Activated CD4-positive, alpha-beta T cell treated with anti-CD3 and anti-CD28 coated beads, Interleukin-2, amount 10 ng/mL, durations not matched to agents 24 days and 14 days (primary cell): ENCODE data around the gene DPEP1. TPM values are rescaled to one million over a fixed set of nuclear protein-coding genes. Genes with fewer than 3 reads are reported as not detected.
"Not testable (repeated sequence)": the region's sequence is repeated elsewhere in the genome, so short reads cannot be mapped to it uniquely, and the experiment has no call there.

Source experiments
- DNase-seq: peaks from one replicate; pipeline ENCODE4 v3.0.0; 2022
- H3K27ac Mint-ChIP-seq: one replicate; pipeline ENCODE4 v1.8.0; 2022; ENCODE audit warnings: mild to moderate bottlenecking, mixed read lengths
- H3K27me3 Mint-ChIP-seq: one replicate; pipeline ENCODE4 v1.8.0; 2022; ENCODE audit warnings: mixed read lengths
- H3K36me3 Mint-ChIP-seq: one replicate; pipeline ENCODE4 v1.8.0; 2022; ENCODE audit warnings: low read depth, mild to moderate bottlenecking, mixed read lengths
- H3K4me1 Mint-ChIP-seq: one replicate; pipeline ENCODE4 v1.8.0; 2021; ENCODE audit warnings: mixed read lengths
- H3K4me3 Mint-ChIP-seq: one replicate; pipeline ENCODE4 v1.8.0; 2022; ENCODE audit warnings: mild to moderate bottlenecking, moderate library complexity, mixed read lengths
- H3K9me3 Mint-ChIP-seq: one replicate; pipeline ENCODE4 v1.8.0; 2021; ENCODE audit warnings: mixed read lengths
- intact Hi-C: fragments of 100-400 bp; cut with micrococcal nuclease; formaldehyde crosslinking; loops from one replicate; pipeline ENCODE4 v1.15.1; 2023
- total RNA-seq: library from RNA; stranded (reverse); gene quantifications from 2 replicates; pipeline ENCODE4 v1.2.3, GENCODE V29; 2022

The DPEP1 gene
- total RNA-seq, result not detected in 2 replicates

- Mint-ChIP-seq H3K4me1 (peaks cover 7% of the 10 kb centered on the region), H3K27ac (no peak within 1 kb of the TSS), H3K4me3 (no peak within 1 kb of the TSS), H3K9me3 (peaks cover 10% of the 10 kb centered on the region), H3K36me3 (no peaks in the 10 kb centered on the region), H3K27me3 (no peaks in the 10 kb centered on the region)
- intact Hi-C loops, result no loop called here
- DNase-seq, result no peak
These were observed at the start of gene DPEP1 for GRCh38 chr16:89613231-89613953. TSS of gene DPEP1 (plus strand) at chr16:89613642. CDS start at chr16:89630411, 16,769 bp downstream.

- Mint-ChIP-seq H3K4me1 (peaks cover 41% of the 10 kb centered on the region), H3K4me3 (peak overlapping the region; percentile 67), H3K27ac (peak overlapping the region; percentile 65), H3K27me3 (no peaks in the 10 kb centered on the region), H3K9me3 (no peaks in the 10 kb centered on the region), H3K36me3 (peaks cover 50% of the 10 kb centered on the region)
- intact Hi-C loops, result no loop called here
- DNase-seq, result no peak
These were observed 48.8 kb upstream of the DPEP1 start for GRCh38 chr16:89564476-89565255.

GRCh38 chr16:89565256-89565505 is 48.3 kb upstream of the DPEP1 start:
- Mint-ChIP-seq H3K27ac (peak overlapping the region; percentile 65), H3K9me3 (no peaks in the 10 kb centered on the region), H3K27me3 (no peaks in the 10 kb centered on the region), H3K4me3 (peak overlapping the region; percentile 67), H3K4me1 (peaks cover 38% of the 10 kb centered on the region), H3K36me3 (peaks cover 46% of the 10 kb centered on the region)
- no peak for DNase-seq
- intact Hi-C loops, result no loop called here

- H3K27me3 Mint-ChIP-seq, result peaks cover 2% of the 10 kb centered on the region
- H3K4me3 Mint-ChIP-seq, result peak overlapping the region; percentile 67
- H3K27ac Mint-ChIP-seq, result peak overlapping the region; percentile 49
- DNase-seq, result peak; percentile 87
- H3K9me3 Mint-ChIP-seq, result no peaks in the 10 kb centered on the region
- H3K36me3 Mint-ChIP-seq, result peaks cover 46% of the 10 kb centered on the region
- intact Hi-C loops, result no loop called here
- H3K4me1 Mint-ChIP-seq, result peaks cover 38% of the 10 kb centered on the region
These were observed 47.7 kb upstream of the DPEP1 start for GRCh38 chr16:89565506-89566372.

GRCh38 chr16:89567656-89568594 is 45.5 kb upstream of the DPEP1 start:
- H3K27me3 Mint-ChIP-seq, result peaks cover 10% of the 10 kb centered on the region
- intact Hi-C loops, result no loop called here
- peaks cover 35% of the 10 kb centered on the region for H3K4me1 Mint-ChIP-seq
- no peak overlapping the region for H3K27ac Mint-ChIP-seq
- H3K9me3 Mint-ChIP-seq, result no peaks in the 10 kb centered on the region
- H3K4me3 Mint-ChIP-seq, result no peak overlapping the region
- H3K36me3 Mint-ChIP-seq, result peaks cover 26% of the 10 kb centered on the region
- no peak for DNase-seq

- H3K27ac Mint-ChIP-seq, result no peak overlapping the region
- H3K9me3 Mint-ChIP-seq, result no peaks in the 10 kb centered on the region
- intact Hi-C loops, result no loop called here
- DNase-seq, result no peak
- peaks cover 11% of the 10 kb centered on the region for H3K36me3 Mint-ChIP-seq
- peaks cover 21% of the 10 kb centered on the region for H3K4me1 Mint-ChIP-seq
- peaks cover 18% of the 10 kb centered on the region for H3K27me3 Mint-ChIP-seq
- no peak overlapping the region for H3K4me3 Mint-ChIP-seq
These were observed 43.7 kb upstream of the DPEP1 start for GRCh38 chr16:89569506-89570341.

- Mint-ChIP-seq H3K4me3 (no peak overlapping the region), H3K27me3 (peaks cover 18% of the 10 kb centered on the region), H3K4me1 (peaks cover 14% of the 10 kb centered on the region), H3K27ac (no peak overlapping the region), H3K36me3 (peaks cover 6% of the 10 kb centered on the region), H3K9me3 (no peaks in the 10 kb centered on the region)
- DNase-seq, result no peak
- intact Hi-C loops, result no loop called here
These were observed 43.0 kb upstream of the DPEP1 start for GRCh38 chr16:89570342-89570923.

- H3K36me3 Mint-ChIP-seq, intact Hi-C loops, DNase-seq, H3K27ac Mint-ChIP-seq, H3K4me3 Mint-ChIP-seq, H3K4me1 Mint-ChIP-seq, H3K9me3 Mint-ChIP-seq: not testable (repeated sequence)
- H3K27me3 Mint-ChIP-seq, result peaks cover 18% of the 10 kb centered on the region
These were observed 42.4 kb upstream of the DPEP1 start for GRCh38 chr16:89570983-89571598.

- Mint-ChIP-seq H3K27me3 (peaks cover 18% of the 10 kb centered on the region), H3K4me3 (no peak overlapping the region), H3K27ac (no peak overlapping the region), H3K4me1 (peaks cover 8% of the 10 kb centered on the region), H3K36me3 (peaks cover 4% of the 10 kb centered on the region), H3K9me3 (no peaks in the 10 kb centered on the region)
- intact Hi-C loops, result no loop called here
- DNase-seq, result no peak
These were observed 41.8 kb upstream of the DPEP1 start for GRCh38 chr16:89571636-89572035.

- no peak overlapping the region for H3K4me3 Mint-ChIP-seq
These were observed 41.4 kb upstream of the DPEP1 start for GRCh38 chr16:89572073-89572484.

GRCh38 chr16:89572485-89573205 is 40.8 kb upstream of the DPEP1 start:
- DNase-seq, result no peak
- Mint-ChIP-seq H3K4me3 (no peak overlapping the region), H3K27me3 (peaks cover 22% of the 10 kb centered on the region), H3K4me1 (peaks cover 8% of the 10 kb centered on the region), H3K9me3 (no peaks in the 10 kb centered on the region), H3K36me3 (peaks cover 4% of the 10 kb centered on the region), H3K27ac (peak overlapping the region; percentile 53)
- intact Hi-C loops, result no loop called here

More at GRCh38 chr16:89572073-89572484, 41.4 kb upstream of the DPEP1 start:
- peaks cover 8% of the 10 kb centered on the region for H3K4me1 Mint-ChIP-seq
- peaks cover 18% of the 10 kb centered on the region for H3K27me3 Mint-ChIP-seq
- intact Hi-C loops, result no loop called here
- no peaks in the 10 kb centered on the region for H3K9me3 Mint-ChIP-seq
- peaks cover 4% of the 10 kb centered on the region for H3K36me3 Mint-ChIP-seq
- no peak overlapping the region for H3K27ac Mint-ChIP-seq
- DNase-seq, result no peak
